ENCODE measurements around the gene FMN2.

DNA sequence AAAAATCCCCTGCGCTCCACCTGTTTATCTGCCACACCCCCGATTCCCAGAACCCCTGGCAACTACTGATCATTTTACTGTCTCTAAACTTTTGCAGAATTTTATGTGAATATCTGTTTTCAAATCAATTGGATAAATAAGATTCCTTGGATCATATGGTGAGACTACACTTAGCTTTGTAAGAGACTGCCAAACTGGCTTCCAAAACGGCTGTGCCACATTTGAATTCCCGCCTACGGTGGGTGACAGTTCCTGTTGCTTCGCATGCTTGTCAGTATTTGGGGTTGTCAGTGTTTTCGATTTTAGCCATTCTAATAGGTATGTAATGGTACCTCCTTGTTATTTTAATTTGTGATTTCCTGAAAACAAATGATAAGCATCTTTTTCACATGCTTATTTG is 22.7 kb upstream of the FMN2 start:
- TF ChIP-seq, protein P1, sequence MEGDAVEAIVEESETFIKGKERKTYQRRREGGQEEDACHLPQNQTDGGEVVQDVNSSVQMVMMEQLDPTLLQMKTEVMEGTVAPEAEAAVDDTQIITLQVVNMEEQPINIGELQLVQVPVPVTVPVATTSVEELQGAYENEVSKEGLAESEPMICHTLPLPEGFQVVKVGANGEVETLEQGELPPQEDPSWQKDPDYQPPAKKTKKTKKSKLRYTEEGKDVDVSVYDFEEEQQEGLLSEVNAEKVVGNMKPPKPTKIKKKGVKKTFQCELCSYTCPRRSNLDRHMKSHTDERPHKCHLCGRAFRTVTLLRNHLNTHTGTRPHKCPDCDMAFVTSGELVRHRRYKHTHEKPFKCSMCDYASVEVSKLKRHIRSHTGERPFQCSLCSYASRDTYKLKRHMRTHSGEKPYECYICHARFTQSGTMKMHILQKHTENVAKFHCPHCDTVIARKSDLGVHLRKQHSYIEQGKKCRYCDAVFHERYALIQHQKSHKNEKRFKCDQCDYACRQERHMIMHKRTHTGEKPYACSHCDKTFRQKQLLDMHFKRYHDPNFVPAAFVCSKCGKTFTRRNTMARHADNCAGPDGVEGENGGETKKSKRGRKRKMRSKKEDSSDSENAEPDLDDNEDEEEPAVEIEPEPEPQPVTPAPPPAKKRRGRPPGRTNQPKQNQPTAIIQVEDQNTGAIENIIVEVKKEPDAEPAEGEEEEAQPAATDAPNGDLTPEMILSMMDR (IDR thresholded peaks at IDR 0.05), result no peak
- TF ChIP-seq EP300 (IDR thresholded peaks at IDR 0.05), result no peak
- TF ChIP-seq POLR2A (IDR thresholded peaks at IDR 0.05; ENCODE audit: low read length), result no peak
